Measurements from ENCODE around the gene PTPRU.

GRCh38 chr1:29364101-29364678 is 127.9 kb downstream of the PTPRU start:
- no peak for TF ChIP-seq ZNF274 (IDR thresholded peaks at IDR 0.05; ENCODE audit: low read depth, low read length)
- no peak for TF ChIP-seq YY1 (IDR thresholded peaks at IDR 0.05; ENCODE audit: insufficient read depth, insufficient read length)
- no peak for TF ChIP-seq SUZ12 (IDR thresholded peaks at IDR 0.05; ENCODE audit: extremely low read depth, insufficient read depth, insufficient read length)
